Measurements from ENCODE around the gene PTGDS. TPM values are rescaled to one million over a fixed set of nuclear protein-coding genes. Genes with fewer than 3 reads are reported as not detected.

Gene PTGDS
- total RNA-seq, 1 donor = 32.8 TPM

GRCh38 chr9:136957901-136958300, 19.4 kb upstream of the PTGDS start:
- no peak for TF ChIP-seq CTCF (IDR thresholded peaks at IDR 0.05; ENCODE audit: insufficient read depth, low read length)
- DNase-seq (ENCODE audit: low read depth) = no peak
- H3K4me3 ChIP-seq (ENCODE audit: low read depth, low read length) = no peak overlapping the region

DNA sequence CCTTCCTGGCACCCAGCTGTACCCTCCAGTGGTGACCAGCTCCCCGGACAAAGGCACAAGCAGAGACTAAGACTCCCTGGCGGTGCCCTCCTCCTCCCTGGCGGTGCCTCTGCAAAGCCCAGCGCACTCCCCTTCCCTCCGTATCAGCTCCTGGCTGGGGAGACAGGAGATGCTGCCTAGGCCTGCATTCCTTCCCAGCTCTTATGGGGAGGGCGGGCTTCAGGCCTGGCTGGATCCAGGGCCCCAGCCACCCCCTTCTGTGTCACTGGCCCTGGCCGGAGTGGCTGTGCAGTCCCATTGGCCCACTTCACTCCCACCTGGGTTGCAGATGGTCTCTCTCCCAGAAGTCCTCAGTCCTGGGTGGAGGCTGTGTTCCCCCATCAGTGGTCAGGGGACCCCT, 18.8 kb upstream of the PTGDS start:
- H3K4me3 ChIP-seq (ENCODE audit: low read depth, low read length) = no peak overlapping the region
- DNase-seq (ENCODE audit: low read depth) = no peak
- no peak for TF ChIP-seq CTCF (IDR thresholded peaks at IDR 0.05; ENCODE audit: insufficient read depth, low read length)

- TF ChIP-seq CTCF (IDR thresholded peaks at IDR 0.05; ENCODE audit: insufficient read depth, low read length) = no peak
- DNase-seq (ENCODE audit: low read depth) = no peak
- H3K4me3 ChIP-seq (ENCODE audit: low read depth, low read length) = no peak overlapping the region
Measured at GRCh38 chr9:136958898-136959850, 18.1 kb upstream of the PTGDS start.

DNA sequence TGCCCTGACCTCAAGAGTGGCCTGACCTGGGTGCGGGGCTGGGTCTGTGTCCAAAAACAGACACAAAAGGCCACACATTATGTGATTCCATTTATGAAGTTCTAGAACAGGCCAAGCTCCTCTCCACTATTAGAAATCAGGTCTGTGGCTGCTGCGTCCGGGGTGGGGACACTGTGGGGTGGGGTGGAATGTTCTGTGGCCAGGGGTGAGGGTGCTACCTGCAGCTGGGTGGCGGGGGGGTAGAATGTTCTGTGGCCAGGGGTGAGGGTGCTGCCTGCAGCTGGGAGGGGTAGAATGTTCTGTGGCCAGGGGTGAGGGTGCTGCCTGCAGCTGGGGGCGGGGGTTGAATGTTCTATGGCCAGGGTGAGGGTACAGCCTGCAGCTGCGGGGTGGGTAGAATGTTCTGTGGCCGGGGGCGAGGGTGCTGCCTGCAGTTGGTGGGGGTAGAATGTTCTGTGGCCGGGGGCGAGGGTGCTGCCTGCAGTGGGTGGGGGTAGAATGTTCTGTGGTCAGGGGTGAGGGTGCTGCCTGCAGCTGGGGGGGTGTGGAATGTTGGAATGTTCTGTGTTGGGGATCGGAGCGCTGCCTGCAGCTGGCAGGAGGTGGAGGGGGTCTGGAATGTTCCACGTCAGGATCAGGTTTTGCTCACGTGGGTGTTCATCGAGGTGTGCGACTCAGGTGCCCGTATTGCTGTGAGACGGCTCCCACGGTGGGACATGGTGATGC, 16.9 kb upstream of the PTGDS start:
- no peak for TF ChIP-seq CTCF (IDR thresholded peaks at IDR 0.05; ENCODE audit: insufficient read depth, low read length)
- no peak overlapping the region for H3K4me3 ChIP-seq (ENCODE audit: low read depth, low read length)
- no peak for DNase-seq (ENCODE audit: low read depth)

DNA sequence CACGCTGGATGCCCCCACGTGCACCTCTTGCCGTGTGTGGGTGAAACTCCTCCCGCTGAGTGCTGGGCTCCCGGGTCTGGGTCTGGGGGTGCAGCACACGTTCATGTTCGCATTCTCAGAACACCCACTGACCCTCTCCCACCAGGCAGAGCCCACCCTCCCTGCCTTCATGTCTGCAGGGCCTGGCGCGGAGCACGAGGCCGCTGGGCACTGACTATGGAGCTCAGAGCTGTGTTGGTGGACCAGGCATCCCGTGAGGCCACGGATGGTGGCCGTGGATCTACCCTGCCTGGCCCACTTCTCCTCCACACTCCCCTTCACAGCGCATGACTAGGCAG, 16.4 kb upstream of the PTGDS start:
- DNase-seq (ENCODE audit: low read depth) = no peak
- no peak overlapping the region for H3K4me3 ChIP-seq (ENCODE audit: low read depth, low read length)
- TF ChIP-seq CTCF (IDR thresholded peaks at IDR 0.05; ENCODE audit: insufficient read depth, low read length) = no peak

- DNase-seq (ENCODE audit: low read depth) = peak; percentile 52
- TF ChIP-seq CTCF (IDR thresholded peaks at IDR 0.05; ENCODE audit: insufficient read depth, low read length) = no peak
- no peak overlapping the region for H3K4me3 ChIP-seq (ENCODE audit: low read depth, low read length)
Measured at GRCh38 chr9:136961279-136962065, 15.8 kb upstream of the PTGDS start.
